Mesenchymal stem cell (in vitro differentiated cells and primary cell): Measurements from ENCODE around the gene CDC42BPA.

Experiments used
- DNase-seq: peaks from one replicate; pipeline ENCODE4 v3.0.0-alpha.2; 2013
- H2AFZ ChIP-seq: one replicate; pipeline ENCODE4 v1.6.1; 2013; ENCODE audit warnings: low read depth, mild to moderate bottlenecking, control low read depth, inconsistent platforms, low read length, moderate library complexity
- H2AK5ac ChIP-seq: 2 replicates; pipeline ENCODE4 v1.6.1; 2013; ENCODE audit warnings: low read length, moderate library complexity, mild to moderate bottlenecking, inconsistent platforms; ENCODE audit not compliant: severe bottlenecking
- H2BK120ac ChIP-seq: one replicate; pipeline ENCODE4 v1.6.1; 2013; ENCODE audit warnings: low read depth, mild to moderate bottlenecking, inconsistent platforms, low read length, moderate library complexity
- H2BK12ac ChIP-seq, 2 experiments: one replicate each; pipeline ENCODE4 v1.6.1; 2013; ENCODE audit warnings: inconsistent platforms in 2 of 2, low read length in 2 of 2, mild to moderate bottlenecking in 2 of 2, moderate library complexity in 2 of 2, control low read depth in 1 of 2
- H2BK15ac ChIP-seq: one replicate; pipeline ENCODE4 v1.6.1; 2013; ENCODE audit warnings: mild to moderate bottlenecking, low read depth, inconsistent platforms; ENCODE audit not compliant: poor library complexity, severe bottlenecking
- H2BK5ac ChIP-seq: 2 replicates; pipeline ENCODE4 v1.6.1; 2013; ENCODE audit warnings: low read depth, mild to moderate bottlenecking, low read length, control low read depth, inconsistent platforms; ENCODE audit not compliant: poor library complexity, severe bottlenecking
- H3K14ac ChIP-seq, 2 experiments: one replicate each; pipeline ENCODE4 v1.6.1; 2013; ENCODE audit warnings: inconsistent platforms in 2 of 2, low read length in 2 of 2, control low read depth in 1 of 2, mild to moderate bottlenecking in 1 of 2, moderate library complexity in 1 of 2
- H3K18ac ChIP-seq, 2 experiments: one replicate each; pipeline ENCODE4 v1.6.1; 2013; ENCODE audit warnings: inconsistent platforms in 2 of 2, low read length in 2 of 2, control low read depth in 1 of 2, low read depth in 1 of 2, mild to moderate bottlenecking in 1 of 2
- H3K23ac ChIP-seq, 2 experiments: one replicate each; pipeline ENCODE4 v1.6.1; 2013; ENCODE audit warnings: inconsistent platforms in 2 of 2, low read length in 2 of 2, mild to moderate bottlenecking in 2 of 2, moderate library complexity in 2 of 2, control low read depth in 1 of 2
- H3K27ac ChIP-seq: 2 replicates; pipeline ENCODE4 v1.5.1; 2013; ENCODE audit warnings: mild to moderate bottlenecking, moderate library complexity, low read length, control low read depth, inconsistent platforms; ENCODE audit not compliant: poor library complexity, severe bottlenecking
- H3K27me3 ChIP-seq, 2 experiments: 2 replicates each; pipeline versions ENCODE4 v1.6.1 to v1.7.0; 2013; ENCODE audit warnings: low read length in 2 of 2, mild to moderate bottlenecking in 2 of 2, moderate library complexity in 2 of 2, control low read depth in 1 of 2, inconsistent platforms in 1 of 2; ENCODE audit not compliant: control insufficient read depth in 1 of 2, insufficient read depth in 1 of 2
- H3K36me3 ChIP-seq, 2 experiments: 2 replicates each; pipeline versions ENCODE4 v1.6.1 to v1.7.0; 2013; ENCODE audit warnings: low read length in 2 of 2, control low read depth in 1 of 2, inconsistent platforms in 1 of 2, low read depth in 1 of 2, mild to moderate bottlenecking in 1 of 2; ENCODE audit not compliant: insufficient read depth in 2 of 2, control insufficient read depth in 1 of 2
- H3K4ac ChIP-seq, 2 experiments: one replicate each; pipeline ENCODE4 v1.6.1; 2013; ENCODE audit warnings: inconsistent platforms in 2 of 2, low read length in 2 of 2, mild to moderate bottlenecking in 2 of 2, moderate library complexity in 2 of 2, control low read depth in 1 of 2, low read depth in 1 of 2
- H3K4me1 ChIP-seq: 2 replicates; pipeline ENCODE4 v1.6.1; 2013; ENCODE audit warnings: low read depth, low read length, control low read depth; ENCODE audit not compliant: control insufficient read depth, insufficient read depth
- H3K4me2 ChIP-seq: 2 replicates; pipeline ENCODE4 v1.6.1; 2013; ENCODE audit warnings: low read length, mild to moderate bottlenecking, inconsistent platforms; ENCODE audit not compliant: poor library complexity, severe bottlenecking
- H3K4me3 ChIP-seq, 2 experiments: 2 replicates each; pipeline versions ENCODE4 v1.5.1 to v1.7.0; 2013; ENCODE audit warnings: low read length in 2 of 2, mild to moderate bottlenecking in 2 of 2, control low read depth in 1 of 2, low read depth in 1 of 2; ENCODE audit not compliant: insufficient read depth in 1 of 2
- H3K79me1 ChIP-seq: replicated peaks from 2 replicates; pipeline ENCODE4 v1.6.1; 2013; ENCODE audit warnings: mild to moderate bottlenecking, control low read depth, low read length, inconsistent platforms; ENCODE audit not compliant: poor library complexity, severe bottlenecking
- H3K9ac ChIP-seq: 2 replicates; pipeline ENCODE4 v1.7.0; 2013; ENCODE audit warnings: mild to moderate bottlenecking, low read length, moderate library complexity
- H3K9me3 ChIP-seq: 2 replicates; pipeline ENCODE4 v1.7.0; 2013; ENCODE audit warnings: mild to moderate bottlenecking, low read length; ENCODE audit not compliant: control insufficient read depth
- H4K8ac ChIP-seq: one replicate; pipeline ENCODE4 v1.6.1; 2013; ENCODE audit warnings: inconsistent platforms, mild to moderate bottlenecking, low read length, moderate library complexity
- H4K91ac ChIP-seq: one replicate; pipeline ENCODE4 v1.6.1; 2013; ENCODE audit warnings: mild to moderate bottlenecking, low read length, inconsistent platforms
- WGBS: methylation state at CpG from one replicate; pipeline ENCODE4 v1.1.7; 2013; ENCODE audit warnings: mixed read lengths; 5-methylcytosine and 5-hydroxymethylcytosine counted together

CDC42BPA gene

DNA sequence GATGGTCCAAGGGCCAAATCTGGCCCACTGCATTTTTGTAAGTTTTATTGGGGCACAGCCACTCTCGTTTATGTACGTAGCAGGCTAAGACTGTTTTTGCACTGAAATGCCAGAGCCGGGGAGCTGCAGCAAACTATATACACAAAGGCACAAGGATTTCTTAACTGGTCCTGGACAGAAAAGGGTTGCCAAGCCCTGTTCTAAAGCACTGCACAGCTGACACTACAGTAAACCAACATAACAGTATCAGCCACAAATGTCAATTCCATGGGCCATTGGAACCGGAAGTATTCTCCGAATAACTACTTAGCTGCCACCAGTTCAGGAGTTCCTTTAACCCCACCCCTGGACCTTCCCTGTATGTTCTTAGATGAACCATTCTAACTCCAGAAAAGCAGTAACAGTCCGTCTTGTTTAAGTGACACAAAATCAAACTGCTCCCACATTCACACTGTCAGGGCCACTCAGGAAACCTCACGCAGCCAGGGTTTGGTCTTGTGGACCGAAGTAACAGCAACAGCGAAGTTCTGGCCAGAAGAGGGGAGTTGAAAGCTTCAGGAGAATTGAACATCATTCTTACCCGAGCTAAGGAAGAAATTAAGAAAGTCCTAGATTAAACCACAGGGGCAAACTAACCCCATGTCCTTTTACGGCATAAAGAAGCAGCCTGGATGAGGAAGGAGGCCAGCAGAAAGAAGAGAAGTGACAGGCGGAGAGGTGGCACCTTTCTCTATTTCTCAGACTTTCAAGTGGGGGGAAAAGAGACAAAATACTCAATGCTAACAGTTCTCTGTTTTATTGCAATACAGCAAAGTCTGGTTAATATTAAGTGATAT lies 329.0 kb downstream of the CDC42BPA start:
- no peak overlapping the region for H3K23ac ChIP-seq

DNA sequence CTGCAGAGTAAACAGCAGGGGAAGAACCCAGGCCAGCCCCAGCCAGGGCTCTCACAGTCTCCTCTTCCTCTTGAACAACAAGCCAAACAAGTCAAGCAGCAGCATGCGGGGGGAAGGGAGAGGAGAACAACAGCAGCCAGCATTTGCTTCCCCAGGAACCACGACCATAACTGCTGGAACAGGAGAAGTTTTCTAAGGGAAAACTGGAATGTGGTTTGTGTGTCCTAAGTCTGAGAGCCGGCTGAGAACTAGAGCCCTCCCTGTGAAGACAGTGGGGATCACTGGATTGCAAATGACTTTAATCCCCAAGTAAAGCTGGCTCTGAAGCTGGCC lies 330.0 kb downstream of the CDC42BPA start:
- peaks cover 4% of the 10 kb centered on the region for H3K4me1 ChIP-seq
- H3K9ac ChIP-seq = no peak overlapping the region
- no peak overlapping the region for H3K4ac ChIP-seq
- H3K4me2 ChIP-seq = no peak overlapping the region
- no peak overlapping the region for H3K27ac ChIP-seq
- DNase-seq = no peak
- H4K91ac ChIP-seq = no peak overlapping the region
- H2AK5ac ChIP-seq = no peak overlapping the region
- no peak overlapping the region for H2BK15ac ChIP-seq
- H3K79me1 ChIP-seq = no peaks in the 10 kb centered on the region
- H4K8ac ChIP-seq = no peak overlapping the region
- 81% methylated on average over 3 of the region's 3 CpGs for WGBS
- no peak overlapping the region for H2BK120ac ChIP-seq
- H2BK12ac ChIP-seq = no peak overlapping the region
- no peaks in the 10 kb centered on the region for H3K27me3 ChIP-seq
- H3K23ac ChIP-seq = no peak overlapping the region
- H3K14ac ChIP-seq = no peak overlapping the region
- H2AFZ ChIP-seq = no peak overlapping the region
- H3K36me3 ChIP-seq = peaks cover 48 to 58% of the 10 kb centered on the region in 2 experiments
- H3K18ac ChIP-seq = no peak overlapping the region
- H3K4me3 ChIP-seq = no peak overlapping the region
- H3K9me3 ChIP-seq = no peaks in the 10 kb centered on the region
- no peak overlapping the region for H2BK5ac ChIP-seq

More for the DNA sequence above, 329.0 kb downstream of the CDC42BPA start:
- Histone ChIP-seq H2AFZ (no peak overlapping the region), H3K79me1 (no peaks in the 10 kb centered on the region), H2BK5ac (no peak overlapping the region), H3K14ac (no peak overlapping the region), H4K8ac (no peak overlapping the region), H2BK12ac (no peak overlapping the region), H3K36me3 (peaks cover 44 to 68% of the 10 kb centered on the region in 2 experiments), H4K91ac (no peak overlapping the region), H3K18ac (no peak overlapping the region), H3K9me3 (no peaks in the 10 kb centered on the region), H3K4me2 (no peak overlapping the region), H2BK15ac (no peak overlapping the region), H3K4me1 (peaks cover 9% of the 10 kb centered on the region), H3K4ac (no peak overlapping the region), H3K27me3 (no peaks in the 10 kb centered on the region), H2BK120ac (no peak overlapping the region), H3K27ac (no peak overlapping the region), H3K9ac (no peak overlapping the region), H2AK5ac (no peak overlapping the region), H3K4me3 (no peak overlapping the region)
- WGBS = 84% methylated on average over 11 of the region's 12 CpGs
- no peak for DNase-seq

DNA sequence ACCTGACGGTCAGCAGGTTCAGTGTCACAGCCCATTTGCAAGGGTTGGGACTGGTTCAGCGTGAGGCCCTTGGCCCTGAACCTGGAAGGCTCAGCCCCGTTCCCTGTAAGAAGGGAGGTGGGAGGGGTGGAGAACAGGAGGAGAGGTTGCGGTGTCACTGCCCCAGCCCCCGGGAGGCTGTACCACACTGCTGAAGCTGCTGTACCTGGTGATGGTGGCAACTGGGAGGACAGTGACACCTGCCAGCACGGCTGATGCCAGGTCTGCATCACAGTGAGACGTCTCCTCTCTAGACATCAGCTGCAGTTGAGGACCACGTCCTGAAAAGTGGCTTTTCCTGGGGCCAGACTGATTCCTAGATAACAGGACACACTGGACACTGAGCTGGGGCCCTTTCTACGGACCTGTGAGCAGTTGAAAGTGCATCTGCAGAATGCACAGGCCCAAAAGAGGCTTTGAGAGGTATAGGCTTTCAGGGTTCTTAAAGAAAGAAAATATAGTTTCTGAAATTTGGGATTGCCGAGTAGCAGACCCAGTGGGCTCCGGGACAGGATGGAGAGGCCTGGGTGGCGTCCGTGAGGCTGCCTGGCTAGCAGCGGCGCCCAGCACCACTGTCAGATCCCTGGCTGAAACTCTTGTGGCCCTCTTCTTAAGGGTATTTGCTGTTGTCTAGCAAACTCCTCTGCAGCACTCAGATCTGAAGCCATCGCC lies 330.5 kb downstream of the CDC42BPA start:
- Histone ChIP-seq H3K14ac (no peak overlapping the region), H3K4ac (no peak overlapping the region), H2BK15ac (no peak overlapping the region), H3K18ac (no peak overlapping the region), H3K36me3 (peaks cover 51 to 56% of the 10 kb centered on the region in 2 experiments), H3K27ac (no peak overlapping the region), H2AK5ac (no peak overlapping the region), H2BK5ac (no peak overlapping the region), H4K8ac (no peak overlapping the region), H3K9me3 (no peaks in the 10 kb centered on the region), H3K4me3 (no peak overlapping the region), H4K91ac (no peak overlapping the region), H3K79me1 (no peaks in the 10 kb centered on the region), H2BK120ac (no peak overlapping the region), H3K23ac (no peak overlapping the region), H3K27me3 (no peaks in the 10 kb centered on the region), H2AFZ (no peak overlapping the region), H3K9ac (no peak overlapping the region), H3K4me1 (peaks cover 4% of the 10 kb centered on the region), H3K4me2 (no peak overlapping the region), H2BK12ac (peak overlapping the region in 1 of 2 experiments; percentile 32)
- 92% methylated on average over 16 of the region's 16 CpGs for WGBS
- no peak for DNase-seq

DNA sequence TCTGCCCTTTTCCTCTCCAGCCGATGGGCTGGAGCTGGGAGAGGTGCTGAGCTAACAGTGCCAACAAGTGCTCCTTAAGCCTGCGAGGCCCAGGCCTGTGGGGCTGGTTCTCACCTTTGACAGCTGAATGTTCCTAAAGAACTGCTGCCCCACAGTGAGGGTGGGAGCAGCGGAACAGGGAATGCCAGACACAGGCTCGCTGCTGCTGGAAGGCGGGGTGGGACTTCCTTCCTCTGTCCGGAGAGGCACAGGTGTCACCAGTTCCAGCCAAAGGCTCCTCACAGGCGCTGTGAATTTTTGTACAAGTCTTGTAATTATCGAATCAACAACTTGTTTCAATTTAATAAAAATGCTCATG lies 331.1 kb downstream of the CDC42BPA start:
- DNase-seq = no peak
- no peak overlapping the region for H2AFZ ChIP-seq
- H3K18ac ChIP-seq = no peak overlapping the region
- H3K9ac ChIP-seq = no peak overlapping the region
- WGBS = 92% methylated on average over 8 of the region's 8 CpGs
- H2BK15ac ChIP-seq = no peak overlapping the region
- H4K91ac ChIP-seq = no peak overlapping the region
- H3K27ac ChIP-seq = no peak overlapping the region
- no peaks in the 10 kb centered on the region for H3K79me1 ChIP-seq
- H4K8ac ChIP-seq = no peak overlapping the region
- no peak overlapping the region for H3K23ac ChIP-seq
- no peak overlapping the region for H2BK5ac ChIP-seq
- no peaks in the 10 kb centered on the region for H3K27me3 ChIP-seq
- H3K4me2 ChIP-seq = no peak overlapping the region
- no peak overlapping the region for H2AK5ac ChIP-seq
- no peak overlapping the region for H2BK12ac ChIP-seq
- no peak overlapping the region for H2BK120ac ChIP-seq
- H3K4me3 ChIP-seq = no peak overlapping the region
- H3K14ac ChIP-seq = no peak overlapping the region
- H3K4me1 ChIP-seq = peaks cover 3% of the 10 kb centered on the region
- H3K4ac ChIP-seq = no peak overlapping the region
- H3K9me3 ChIP-seq = no peaks in the 10 kb centered on the region
- H3K36me3 ChIP-seq = peaks cover 50 to 57% of the 10 kb centered on the region in 2 experiments
